ENCODE data around the gene KLF1.
"Not testable (repeated sequence)": the region's sequence is repeated elsewhere in the genome, so short reads cannot be mapped to it uniquely, and the experiment has no call there.

Gene KLF1

GRCh38 chr19:12890787-12891552, 4.0 kb upstream of the KLF1 start, which contains the start of gene GCDH:
TSS of gene GCDH (plus strand) at chr19:12891160. CDS start at chr19:12891305, 145 bp downstream.
- DNase-seq = peak; percentile 93

- DNase-seq = not testable (repeated sequence)
These were observed 3.3 kb upstream of the KLF1 start for GRCh38 chr19:12890299-12890786.

- no peak for DNase-seq
These were observed 1.1 kb upstream of the KLF1 start for GRCh38 chr19:12888006-12888603.

GRCh38 chr19:12886651-12886968, 391 bp downstream of the KLF1 start:
- DNase-seq = no peak

- DNase-seq = no peak
These were observed 1.0 kb downstream of the KLF1 start for GRCh38 chr19:12885749-12886650.

GRCh38 chr19:12884926-12885748, 1.9 kb downstream of the KLF1 start:
- peak; percentile 70 for DNase-seq

GRCh38 chr19:12884627-12884925, 2.4 kb downstream of the KLF1 start:
- no peak for DNase-seq

- DNase-seq = no peak
These were observed 2.8 kb downstream of the KLF1 start for GRCh38 chr19:12884202-12884601.

- no peak for DNase-seq
These were observed 4.4 kb downstream of the KLF1 start for GRCh38 chr19:12882589-12882988.

GRCh38 chr19:12881172-12881808, 5.7 kb downstream of the KLF1 start, which contains the start of gene DNASE2:
TSS of gene DNASE2 (minus strand) at chr19:12881449. CDS start at chr19:12881375, 74 bp downstream.
- DNase-seq = peak; percentile 82

- DNase-seq = no peak
These were observed 6.3 kb downstream of the KLF1 start for GRCh38 chr19:12880551-12881171.

- no peak for DNase-seq
These were observed 11.9 kb downstream of the KLF1 start for GRCh38 chr19:12875086-12875485.

- no peak for DNase-seq
These were observed 12.9 kb downstream of the KLF1 start for GRCh38 chr19:12873891-12874745.

GRCh38 chr19:12872941-12873890, 13.8 kb downstream of the KLF1 start:
- DNase-seq = peak; percentile 28

- no peak for DNase-seq
These were observed 14.7 kb downstream of the KLF1 start for GRCh38 chr19:12872255-12872654.

- no peak for DNase-seq
These were observed 15.3 kb downstream of the KLF1 start for GRCh38 chr19:12871681-12872080.

GRCh38 chr19:12868540-12869112, 18.4 kb downstream of the KLF1 start:
- no peak for DNase-seq

- DNase-seq = peak; percentile 25
These were observed 19.6 kb downstream of the KLF1 start for GRCh38 chr19:12867120-12868099.
